Activated T-helper 9 cell treated with anti-CD3 and anti-CD28 coated beads, Interleukin-2, amount 50 U/mL, for 16 hours (primary cell): ENCODE results near the gene NUTM2B.
"Not testable (repeated sequence)": the region's sequence is repeated elsewhere in the genome, so short reads cannot be mapped to it uniquely, and the experiment has no call there.

ENCODE experiments used
- DNase-seq: peaks from one replicate; pipeline ENCODE4 v3.0.0-alpha.2; 2020; ENCODE audit warnings: low read depth

The NUTM2B gene

GRCh38 chr10:79748510-79748909 is 45.5 kb downstream of the NUTM2B start:
- not testable (repeated sequence) for DNase-seq

GRCh38 chr10:79753601-79754000 is 50.6 kb downstream of the NUTM2B start:
- not testable (repeated sequence) for DNase-seq

GRCh38 chr10:79758297-79758993 is 55.4 kb downstream of the NUTM2B start:
- DNase-seq: not testable (repeated sequence)
